GM12878 (cell line): ENCODE measurements around the gene IL4. TPM values are rescaled to one million over a fixed set of nuclear protein-coding genes. Genes with fewer than 3 reads are reported as not detected.

Experiments
- ASH2L ChIP-seq: fragments of 300-600, 200-600 bp; sonication (generic); IDR thresholded peaks from 2 replicates; pipeline ENCODE4 v1.6.1; 2017; ENCODE audit warnings: low read depth, mild to moderate bottlenecking, borderline replicate concordance
- CBX5 ChIP-seq: sonication (generic); IDR thresholded peaks from 2 replicates; pipeline ENCODE4 v1.6.1; 2016; ENCODE audit warnings: low read depth, moderate library complexity, mild to moderate bottlenecking, inconsistent platforms
- DPF2 ChIP-seq: fragments of 450-650 bp; IDR thresholded peaks from 2 replicates; pipeline ENCODE4 v1.6.1; 2017; ENCODE audit warnings: mild to moderate bottlenecking
- EED ChIP-seq: sonication (generic); IDR thresholded peaks from 2 replicates; pipeline ENCODE4 v1.6.1; 2016; ENCODE audit warnings: antibody characterized with exemption, low read depth
- EGR1 ChIP-seq, 2 experiments: IDR thresholded peaks; 1 replicate in 1 of 2; 2 replicates in 1 of 2; pipeline ENCODE4 v1.6.1; 2011 to 2012; ENCODE audit warnings: low read depth in 2 of 2, low read length in 2 of 2, borderline replicate concordance in 1 of 2, mild to moderate bottlenecking in 1 of 2, moderate library complexity in 1 of 2
- ETV6 ChIP-seq, 2 experiments: fragments of 450-650 bp in 1 of 2; IDR thresholded peaks in 1 of 2; conservative IDR thresholded peaks in 1 of 2; 2 replicates each; pipeline ENCODE4 v1.6.1; 2014; ENCODE audit warnings: antibody characterized with exemption in 1 of 2, borderline replicate concordance in 1 of 2, low read depth in 1 of 2, mild to moderate bottlenecking in 1 of 2, moderate library complexity in 1 of 2
- HDAC6 ChIP-seq: fragments of 200-600 bp; sonication (generic); IDR thresholded peaks from one replicate; pipeline ENCODE4 v1.8.0; 2017; ENCODE audit warnings: antibody characterized with exemption; ENCODE audit not compliant: unreplicated experiment
- HDGF ChIP-seq: fragments of 450-650 bp; IDR thresholded peaks from 2 replicates; pipeline ENCODE4 v1.6.1; 2016; ENCODE audit warnings: antibody characterized with exemption
- LARP7 ChIP-seq: fragments of 450-650 bp; IDR thresholded peaks from 2 replicates; pipeline ENCODE4 v1.6.1; 2017; ENCODE audit warnings: mild to moderate bottlenecking
- NR2F1 ChIP-seq: fragments of 450-650 bp; conservative IDR thresholded peaks from 2 replicates; pipeline ENCODE4 v1.6.1; 2017; ENCODE audit warnings: mild to moderate bottlenecking
- PAX5 ChIP-seq: IDR thresholded peaks from 2 replicates; pipeline ENCODE4 v1.6.1; 2011; ENCODE audit warnings: low read depth, low read length, borderline replicate concordance
- RAD21 ChIP-seq: IDR thresholded peaks from 2 replicates; pipeline ENCODE4 v1.6.1; 2011; ENCODE audit warnings: mild to moderate bottlenecking, low read depth, low read length, moderate library complexity; ENCODE audit not compliant: insufficient read depth
- SIX5 ChIP-seq: IDR thresholded peaks from 2 replicates; pipeline ENCODE4 v1.6.1; 2011; ENCODE audit warnings: mild to moderate bottlenecking, low read depth, low read length, moderate library complexity; ENCODE audit not compliant: severe bottlenecking
- SMC3 ChIP-seq: IDR thresholded peaks from 2 replicates; pipeline ENCODE4 v1.6.1; 2011; ENCODE audit warnings: low read length, improper control_type of control experiment, borderline replicate concordance
- SREBF2 ChIP-seq: IDR thresholded peaks from 2 replicates; pipeline ENCODE4 v1.6.1; 2012; ENCODE audit warnings: mild to moderate bottlenecking, low read length
- TARDBP ChIP-seq: IDR thresholded peaks from 2 replicates; pipeline ENCODE4 v1.6.1; 2016; ENCODE audit warnings: borderline replicate concordance
- polyA plus RNA-seq, 11 experiments: library from polyadenylated mRNA; depleted of rRNA in 4 of 11; unstranded in 6 of 11; stranded (reverse) in 5 of 11; fragments of >200 nt; fragmentation: Nextera tagmentation in 4 of 11; fragmentation: Illumina TruSeq in 1 of 11; extraction: Ambion mirVana in 4 of 11; extraction: Trizol in 1 of 11; gene quantifications; 1 replicate in 1 of 11; 2 replicates in 10 of 11; pipeline versions ENCODE4 v1.2.1 to v1.2.3, GENCODE V29; 2011 to 2016; ENCODE audit warnings: inconsistent platforms in 2 of 11, missing spikeins in 2 of 11, low read depth in 1 of 11
- total RNA-seq, 4 experiments: library from RNA; depleted of rRNA in 3 of 4; stranded (reverse); fragments of >200 nt in 3 of 4; fragmentation: Illumina TruSeq in 1 of 4; extraction: Trizol in 1 of 4; gene quantifications; 2 replicates each; pipeline versions ENCODE4 v1.2.1 to v1.2.3, GENCODE V29; 2013 to 2021
- TF ChIP-seq, protein P1 (sequence below): fragments of 450-650 bp; IDR thresholded peaks from 2 replicates; pipeline ENCODE4 v1.6.1; 2017; ENCODE audit warnings: borderline replicate concordance
- TF ChIP-seq, protein P2 (sequence below), 3 experiments: IDR thresholded peaks in 2 of 3; conservative IDR thresholded peaks in 1 of 3; 2 replicates each; pipeline ENCODE4 v1.5.1; 2011; ENCODE audit warnings: low read depth in 3 of 3, low read length in 3 of 3, mild to moderate bottlenecking in 3 of 3, control low read depth in 2 of 3, moderate library complexity in 2 of 3, inconsistent platforms in 1 of 3, mixed read lengths in 1 of 3; ENCODE audit not compliant: control insufficient read depth in 2 of 3, insufficient read depth in 1 of 3; ENCODE audit errors: extremely low read depth in 1 of 3
- TF ChIP-seq, protein P3 (sequence below): fragments of 450-650 bp; IDR thresholded peaks from 2 replicates; pipeline ENCODE4 v1.6.1; 2017; ENCODE audit warnings: antibody characterized with exemption, mild to moderate bottlenecking, moderate library complexity
- TF ChIP-seq, protein P4 (sequence below): fragments of 450-650 bp; IDR thresholded peaks from 2 replicates; pipeline ENCODE4 v1.6.1; 2017; ENCODE audit warnings: mild to moderate bottlenecking, low read depth, inconsistent platforms; ENCODE audit not compliant: poor library complexity, severe bottlenecking

Gene IL4
- total and polyA plus RNA-seq, 10 of the 15 experiments (the other 5 are each of a cell fraction or from before 2014, with no cell fraction given): 0.20 to 0.80 (median 0.50) TPM; not detected in 7

DNA sequence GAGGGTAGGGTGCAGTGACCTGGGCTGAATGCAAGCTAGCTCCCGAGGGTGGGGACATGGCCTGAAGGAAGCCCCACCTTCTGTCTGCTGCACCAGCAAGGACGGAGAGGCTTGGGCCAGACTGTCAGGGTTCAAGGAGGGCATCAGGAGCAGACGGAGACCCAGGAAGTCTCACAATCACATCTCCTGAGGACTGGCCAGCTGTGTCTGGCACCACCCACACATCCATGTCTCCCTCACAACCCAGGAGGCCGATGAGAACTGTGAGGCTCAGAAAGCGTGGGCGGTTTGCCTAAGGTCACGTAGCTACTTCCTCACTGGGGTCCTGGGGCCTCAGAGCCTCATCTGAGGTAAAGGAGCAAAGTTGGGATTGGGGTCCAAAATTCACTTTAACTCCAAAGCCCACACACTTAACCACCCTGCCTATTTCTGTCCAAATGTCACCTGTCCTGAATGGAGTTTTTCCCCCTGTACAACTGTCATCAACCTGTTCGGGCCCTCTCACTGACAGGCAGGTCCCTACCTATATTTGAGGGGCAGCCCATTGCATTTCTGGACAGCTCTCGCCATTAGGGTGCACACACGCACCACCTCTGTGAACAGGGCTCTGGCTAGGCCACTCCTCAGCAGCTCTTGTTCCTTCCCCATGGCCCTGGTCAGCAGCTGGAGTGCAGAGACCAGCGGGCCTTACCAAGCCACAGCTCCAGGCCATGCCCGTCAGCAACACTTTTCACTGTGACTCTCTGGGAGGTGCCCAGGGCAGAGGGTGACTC is 12.4 kb upstream of the IL4 start (continued):
- peak; percentile 93 for TF ChIP-seq NR2F1
- TF ChIP-seq EGR1 (IDR thresholded peaks at IDR 0.05; ENCODE audit: borderline replicate concordance in 1 of 2, low read depth in 2 of 2, low read length in 2 of 2): peak; percentile 75 to 96
- peak; percentile 20; the same call in 1 of the 2 replicates for TF ChIP-seq PAX5
- TF ChIP-seq SIX5: no peak
- peak; percentile 76 for TF ChIP-seq EED
- peak; percentile 82 for TF ChIP-seq HDGF
- peak; percentile 49 for TF ChIP-seq RAD21
- peak; percentile 85 for TF ChIP-seq DPF2
- 0 out of 4 replicates have a peak, but pooled peaks of 1 of the 2 experiments have one; percentile 7 for TF ChIP-seq ETV6 (conservative IDR thresholded peaks at IDR 0.05 in 1 of 2, IDR thresholded peaks at IDR 0.05 in 1 of 2; ENCODE audit: borderline replicate concordance in 1 of 2, low read depth in 1 of 2)
- TF ChIP-seq, protein P1, sequence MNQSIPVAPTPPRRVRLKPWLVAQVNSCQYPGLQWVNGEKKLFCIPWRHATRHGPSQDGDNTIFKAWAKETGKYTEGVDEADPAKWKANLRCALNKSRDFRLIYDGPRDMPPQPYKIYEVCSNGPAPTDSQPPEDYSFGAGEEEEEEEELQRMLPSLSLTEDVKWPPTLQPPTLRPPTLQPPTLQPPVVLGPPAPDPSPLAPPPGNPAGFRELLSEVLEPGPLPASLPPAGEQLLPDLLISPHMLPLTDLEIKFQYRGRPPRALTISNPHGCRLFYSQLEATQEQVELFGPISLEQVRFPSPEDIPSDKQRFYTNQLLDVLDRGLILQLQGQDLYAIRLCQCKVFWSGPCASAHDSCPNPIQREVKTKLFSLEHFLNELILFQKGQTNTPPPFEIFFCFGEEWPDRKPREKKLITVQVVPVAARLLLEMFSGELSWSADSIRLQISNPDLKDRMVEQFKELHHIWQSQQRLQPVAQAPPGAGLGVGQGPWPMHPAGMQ: no peak
- TF ChIP-seq, protein P2, sequence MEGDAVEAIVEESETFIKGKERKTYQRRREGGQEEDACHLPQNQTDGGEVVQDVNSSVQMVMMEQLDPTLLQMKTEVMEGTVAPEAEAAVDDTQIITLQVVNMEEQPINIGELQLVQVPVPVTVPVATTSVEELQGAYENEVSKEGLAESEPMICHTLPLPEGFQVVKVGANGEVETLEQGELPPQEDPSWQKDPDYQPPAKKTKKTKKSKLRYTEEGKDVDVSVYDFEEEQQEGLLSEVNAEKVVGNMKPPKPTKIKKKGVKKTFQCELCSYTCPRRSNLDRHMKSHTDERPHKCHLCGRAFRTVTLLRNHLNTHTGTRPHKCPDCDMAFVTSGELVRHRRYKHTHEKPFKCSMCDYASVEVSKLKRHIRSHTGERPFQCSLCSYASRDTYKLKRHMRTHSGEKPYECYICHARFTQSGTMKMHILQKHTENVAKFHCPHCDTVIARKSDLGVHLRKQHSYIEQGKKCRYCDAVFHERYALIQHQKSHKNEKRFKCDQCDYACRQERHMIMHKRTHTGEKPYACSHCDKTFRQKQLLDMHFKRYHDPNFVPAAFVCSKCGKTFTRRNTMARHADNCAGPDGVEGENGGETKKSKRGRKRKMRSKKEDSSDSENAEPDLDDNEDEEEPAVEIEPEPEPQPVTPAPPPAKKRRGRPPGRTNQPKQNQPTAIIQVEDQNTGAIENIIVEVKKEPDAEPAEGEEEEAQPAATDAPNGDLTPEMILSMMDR (IDR thresholded peaks at IDR 0.05 in 2 of 3, conservative IDR thresholded peaks at IDR 0.05 in 1 of 3; ENCODE audit: control insufficient read depth in 2 of 3, extremely low read depth in 1 of 3, insufficient read depth in 1 of 3, low read depth in 3 of 3, low read length in 3 of 3): peak in 2 of 3 experiments; percentile 18 to 35; a peak in 3 of 6 replicates
- TF ChIP-seq SREBF2: no peak
- no peak for TF ChIP-seq TARDBP
- TF ChIP-seq, protein P3, sequence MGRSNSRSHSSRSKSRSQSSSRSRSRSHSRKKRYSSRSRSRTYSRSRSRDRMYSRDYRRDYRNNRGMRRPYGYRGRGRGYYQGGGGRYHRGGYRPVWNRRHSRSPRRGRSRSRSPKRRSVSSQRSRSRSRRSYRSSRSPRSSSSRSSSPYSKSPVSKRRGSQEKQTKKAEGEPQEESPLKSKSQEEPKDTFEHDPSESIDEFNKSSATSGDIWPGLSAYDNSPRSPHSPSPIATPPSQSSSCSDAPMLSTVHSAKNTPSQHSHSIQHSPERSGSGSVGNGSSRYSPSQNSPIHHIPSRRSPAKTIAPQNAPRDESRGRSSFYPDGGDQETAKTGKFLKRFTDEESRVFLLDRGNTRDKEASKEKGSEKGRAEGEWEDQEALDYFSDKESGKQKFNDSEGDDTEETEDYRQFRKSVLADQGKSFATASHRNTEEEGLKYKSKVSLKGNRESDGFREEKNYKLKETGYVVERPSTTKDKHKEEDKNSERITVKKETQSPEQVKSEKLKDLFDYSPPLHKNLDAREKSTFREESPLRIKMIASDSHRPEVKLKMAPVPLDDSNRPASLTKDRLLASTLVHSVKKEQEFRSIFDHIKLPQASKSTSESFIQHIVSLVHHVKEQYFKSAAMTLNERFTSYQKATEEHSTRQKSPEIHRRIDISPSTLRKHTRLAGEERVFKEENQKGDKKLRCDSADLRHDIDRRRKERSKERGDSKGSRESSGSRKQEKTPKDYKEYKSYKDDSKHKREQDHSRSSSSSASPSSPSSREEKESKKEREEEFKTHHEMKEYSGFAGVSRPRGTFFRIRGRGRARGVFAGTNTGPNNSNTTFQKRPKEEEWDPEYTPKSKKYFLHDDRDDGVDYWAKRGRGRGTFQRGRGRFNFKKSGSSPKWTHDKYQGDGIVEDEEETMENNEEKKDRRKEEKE: 0 out of 2 replicates have a peak, but pooled peaks have one; percentile 18
- TF ChIP-seq, protein P4, sequence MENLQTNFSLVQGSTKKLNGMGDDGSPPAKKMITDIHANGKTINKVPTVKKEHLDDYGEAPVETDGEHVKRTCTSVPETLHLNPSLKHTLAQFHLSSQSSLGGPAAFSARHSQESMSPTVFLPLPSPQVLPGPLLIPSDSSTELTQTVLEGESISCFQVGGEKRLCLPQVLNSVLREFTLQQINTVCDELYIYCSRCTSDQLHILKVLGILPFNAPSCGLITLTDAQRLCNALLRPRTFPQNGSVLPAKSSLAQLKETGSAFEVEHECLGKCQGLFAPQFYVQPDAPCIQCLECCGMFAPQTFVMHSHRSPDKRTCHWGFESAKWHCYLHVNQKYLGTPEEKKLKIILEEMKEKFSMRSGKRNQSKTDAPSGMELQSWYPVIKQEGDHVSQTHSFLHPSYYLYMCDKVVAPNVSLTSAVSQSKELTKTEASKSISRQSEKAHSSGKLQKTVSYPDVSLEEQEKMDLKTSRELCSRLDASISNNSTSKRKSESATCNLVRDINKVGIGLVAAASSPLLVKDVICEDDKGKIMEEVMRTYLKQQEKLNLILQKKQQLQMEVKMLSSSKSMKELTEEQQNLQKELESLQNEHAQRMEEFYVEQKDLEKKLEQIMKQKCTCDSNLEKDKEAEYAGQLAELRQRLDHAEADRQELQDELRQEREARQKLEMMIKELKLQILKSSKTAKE: peak; percentile 91
- no peak for TF ChIP-seq HDAC6
- TF ChIP-seq SMC3: peak; percentile 30; the same call in 1 of the 2 replicates
- peak; percentile 59 for TF ChIP-seq LARP7
- no peak for TF ChIP-seq CBX5
- no peak for TF ChIP-seq ASH2L
